ENCODE results near the gene CHST5. TPM values are rescaled to one million over a fixed set of nuclear protein-coding genes. Genes with fewer than 3 reads are reported as not detected.

Gene CHST5
- total RNA-seq, 1 donor from 2014 or later: 0.05 TPM

- DNase-seq (ENCODE audit: low read depth): no peak
These were observed 29.8 kb downstream of the CHST5 start for GRCh38 chr16:75506107-75506506.

GRCh38 chr16:75503801-75504200, 32.1 kb downstream of the CHST5 start:
- DNase-seq (ENCODE audit: low read depth): no peak

DNA sequence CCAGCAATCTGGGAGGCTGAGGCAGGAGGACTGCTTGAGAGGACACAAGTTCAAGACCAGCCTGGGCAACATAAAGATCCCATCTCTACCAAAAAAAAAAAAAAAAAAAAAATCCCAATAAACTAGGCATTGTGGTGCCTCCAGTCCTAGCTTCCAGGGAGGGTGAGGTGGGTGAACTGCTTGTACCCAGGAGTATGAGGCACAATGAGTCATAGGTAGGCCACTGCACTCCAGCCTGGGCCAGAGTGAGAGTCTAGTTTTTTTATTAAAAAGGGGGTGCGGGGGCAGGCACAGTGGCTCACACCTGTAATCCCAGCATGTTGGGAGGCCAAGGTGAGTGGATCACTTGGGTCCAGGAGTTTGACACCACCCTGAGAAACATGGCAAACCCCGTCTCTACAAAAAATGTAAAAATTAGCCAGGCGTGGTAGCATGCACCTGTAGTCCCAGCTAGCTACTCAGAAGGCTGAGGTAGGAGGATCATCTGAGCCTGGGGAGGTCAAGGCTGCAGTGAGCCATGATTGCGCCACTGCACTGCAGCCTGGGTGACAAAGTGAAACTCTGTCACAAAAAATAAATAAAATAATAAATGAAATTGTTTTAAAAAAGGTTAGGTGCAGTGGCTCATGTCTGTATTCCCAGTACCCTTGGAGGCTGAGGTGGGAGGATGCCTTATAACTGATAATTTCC, 32.8 kb downstream of the CHST5 start:
- peak; percentile 60 for DNase-seq (ENCODE audit: low read depth)

GRCh38 chr16:75501820-75502219, 34.1 kb downstream of the CHST5 start:
- DNase-seq (ENCODE audit: low read depth): peak; percentile 50

GRCh38 chr16:75501359-75501758, 34.5 kb downstream of the CHST5 start:
- DNase-seq (ENCODE audit: low read depth): no peak

DNA sequence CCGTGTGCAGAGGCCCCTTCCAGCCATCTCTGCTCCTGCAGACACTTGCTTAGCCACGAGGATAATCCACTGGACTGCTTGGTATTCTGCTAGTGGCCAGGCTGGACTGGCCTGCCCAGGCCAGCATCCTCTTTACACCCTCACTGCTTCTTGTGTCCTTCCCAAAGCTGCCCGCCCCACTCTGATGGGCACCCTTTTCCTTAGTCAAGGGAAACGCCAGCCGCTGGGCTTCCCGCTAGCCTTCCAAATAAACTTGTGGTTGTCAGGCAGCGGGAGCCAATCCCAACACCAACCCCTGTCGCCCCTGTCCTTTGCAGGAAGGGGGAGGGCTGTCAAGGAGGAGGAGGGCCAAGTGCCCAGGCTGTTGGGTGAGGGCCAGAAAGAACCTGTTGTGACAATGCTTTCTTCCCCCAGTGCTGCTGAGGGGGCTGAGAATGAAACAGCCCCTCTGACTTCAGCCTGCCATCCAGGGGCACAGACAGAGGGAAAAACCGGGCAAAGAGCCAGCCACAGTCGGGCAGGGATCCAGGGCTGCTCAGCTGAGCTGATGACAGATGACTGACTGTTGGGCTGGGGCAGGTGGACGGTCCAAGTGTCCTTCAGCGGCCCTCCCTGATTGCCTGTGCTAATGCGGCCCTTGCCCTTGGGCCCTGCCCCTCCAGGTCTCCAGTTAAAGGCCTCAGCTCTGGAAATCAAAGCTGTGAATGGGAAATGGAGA, 37.1 kb downstream of the CHST5 start:
- DNase-seq (ENCODE audit: low read depth): peak; percentile 48

DNA sequence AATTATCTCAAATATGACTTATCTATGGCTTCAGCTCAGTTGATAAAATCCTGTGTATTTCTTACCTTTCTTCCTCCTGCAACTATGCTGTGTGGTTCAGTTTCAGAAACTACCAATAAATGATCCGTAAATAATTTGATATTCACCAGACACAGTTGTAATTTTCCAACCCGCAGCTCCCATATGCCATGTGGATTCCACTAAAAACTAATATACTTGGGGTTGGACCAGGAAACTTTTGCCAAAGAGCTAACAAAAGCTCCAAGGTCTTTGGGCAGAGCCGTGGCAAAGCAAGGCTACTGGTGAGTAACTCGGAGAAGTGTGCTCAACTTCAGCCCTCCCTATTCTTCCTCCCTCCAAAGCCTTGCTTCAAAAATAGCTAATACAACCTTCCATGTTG, 38.4 kb downstream of the CHST5 start:
- no peak for DNase-seq (ENCODE audit: low read depth)

GRCh38 chr16:75495076-75495674, 40.7 kb downstream of the CHST5 start, which contains the start of gene CHST6:
CHST6 (minus strand) TSS chr16:75495441; CDS start chr16:75479828, 15,613 bp downstream.
- DNase-seq (ENCODE audit: low read depth): no peak

- no peak for DNase-seq (ENCODE audit: low read depth)
These were observed 41.2 kb downstream of the CHST5 start for GRCh38 chr16:75494661-75495075.

DNA sequence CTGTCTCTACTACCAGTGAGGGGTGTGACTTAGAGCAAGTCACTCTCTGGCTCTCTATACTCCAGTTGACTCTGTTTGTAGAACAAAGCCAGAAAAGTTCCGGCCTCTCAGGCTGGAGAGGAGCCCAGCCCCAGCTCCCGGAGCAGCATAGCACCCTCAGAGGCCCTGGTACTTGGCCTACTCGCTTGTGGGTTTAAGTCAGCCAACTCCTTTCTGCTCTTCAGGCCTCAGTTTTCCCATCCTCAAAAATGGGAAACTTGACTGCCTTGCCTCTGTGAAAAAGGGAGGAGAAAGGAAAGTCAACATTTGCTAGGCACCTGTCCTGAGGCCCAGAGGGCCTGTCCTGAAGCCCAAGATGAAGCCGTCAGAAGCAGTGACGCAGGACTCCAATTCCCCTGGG, 41.7 kb downstream of the CHST5 start:
- no peak for DNase-seq (ENCODE audit: low read depth)

GRCh38 chr16:75491876-75492275, 44.0 kb downstream of the CHST5 start:
- DNase-seq (ENCODE audit: low read depth): no peak

GRCh38 chr16:75488322-75488721, 47.6 kb downstream of the CHST5 start:
- DNase-seq (ENCODE audit: low read depth): no peak

DNA sequence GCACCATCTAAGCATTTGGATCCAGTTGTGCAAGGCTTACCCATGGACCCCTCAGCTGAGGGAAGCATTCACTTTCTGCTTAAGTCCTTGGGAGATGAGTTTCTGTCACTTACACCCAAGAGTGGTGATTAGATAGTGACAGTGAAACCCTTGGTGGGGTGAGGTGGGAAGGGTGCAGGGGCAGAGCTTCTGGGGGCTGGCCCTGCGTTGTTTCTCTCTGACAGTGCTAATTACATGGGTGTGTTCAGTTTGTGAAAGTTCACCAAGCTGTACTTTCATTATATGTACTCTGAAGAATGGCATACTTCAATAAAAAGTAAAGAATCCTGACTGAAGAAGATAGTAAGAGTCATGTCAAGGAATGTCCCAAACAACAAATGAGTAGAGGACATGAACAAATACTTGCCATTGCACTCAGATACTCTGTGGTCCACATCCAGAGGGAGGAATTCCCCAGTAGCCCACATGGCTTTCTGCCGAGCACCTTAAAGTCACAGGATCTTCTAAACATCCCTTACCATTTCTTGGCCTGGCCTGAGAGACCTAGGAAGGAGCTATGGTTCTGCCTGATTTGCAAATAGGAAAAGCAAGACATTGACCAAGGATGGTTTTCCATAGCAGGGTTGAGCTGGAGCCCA, 49.1 kb downstream of the CHST5 start:
- no peak for DNase-seq (ENCODE audit: low read depth)

- no peak for DNase-seq (ENCODE audit: low read depth)
These were observed 49.8 kb downstream of the CHST5 start for GRCh38 chr16:75486014-75486675.

- DNase-seq (ENCODE audit: low read depth): peak; percentile 47
These were observed 50.5 kb downstream of the CHST5 start for GRCh38 chr16:75485230-75486013.

GRCh38 chr16:75483222-75483621, 52.7 kb downstream of the CHST5 start:
- DNase-seq (ENCODE audit: low read depth): peak; percentile 95

- no peak for DNase-seq (ENCODE audit: low read depth)
These were observed 53.3 kb downstream of the CHST5 start for GRCh38 chr16:75482434-75483205.

GRCh38 chr16:75481475-75481874, 54.4 kb downstream of the CHST5 start:
- no peak for DNase-seq (ENCODE audit: low read depth)

DNA sequence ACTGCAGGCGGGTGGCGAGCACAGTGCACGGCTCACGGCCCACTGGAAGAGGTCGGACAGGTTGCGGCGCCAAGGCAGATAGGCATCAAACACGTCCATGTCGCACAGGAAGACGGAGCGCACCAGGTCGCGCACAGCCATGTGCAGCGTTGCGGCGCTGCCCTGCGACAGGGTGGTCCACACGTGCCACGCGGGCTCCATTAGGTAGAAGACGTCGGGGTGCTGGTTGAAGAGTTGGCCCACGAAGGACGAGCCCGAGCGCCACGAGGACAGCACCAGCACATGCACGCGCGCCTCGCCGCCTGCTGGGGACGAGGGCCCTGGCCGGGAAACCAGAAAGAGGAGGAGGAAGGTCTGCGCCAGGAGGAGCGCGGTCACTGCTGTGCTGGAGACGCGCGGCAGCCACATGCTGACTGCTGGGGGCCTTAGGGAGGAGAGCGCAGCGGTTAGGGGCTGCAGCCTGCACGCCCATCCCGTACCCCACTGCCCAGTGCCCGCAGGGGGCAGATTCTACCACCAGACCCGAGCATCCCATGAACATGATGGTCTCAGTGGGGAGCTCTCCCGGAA, 56.4 kb downstream of the CHST5 start:
- no peak for DNase-seq (ENCODE audit: low read depth)
